HepG2 (cell line): ENCODE results near the gene APC2. TPM values are rescaled to one million over a fixed set of nuclear protein-coding genes. Genes with fewer than 3 reads are reported as not detected.

Experiments
- polyA plus RNA-seq, 8 experiments: library from polyadenylated mRNA; depleted of rRNA in 3 of 8; stranded (reverse) in 7 of 8; unstranded in 1 of 8; fragments of >200 nt; fragmentation: Illumina TruSeq in 4 of 8; extraction: Trizol in 4 of 8; gene quantifications; 2 replicates each; pipeline versions ENCODE4 v1.2.1 to v1.2.3, GENCODE V29; 2011 to 2016; ENCODE audit warnings: low read depth in 4 of 8, missing spikeins in 1 of 8, mixed read lengths in 1 of 8; ENCODE audit not compliant: insufficient read depth in 1 of 8
- total RNA-seq, 5 experiments: library from RNA; depleted of rRNA; stranded (reverse); fragments of >200 nt; fragmentation: Illumina TruSeq; extraction: Trizol; gene quantifications; 2 replicates each; pipeline ENCODE4 v1.2.3, GENCODE V29; 2016; ENCODE audit warnings: low read depth in 1 of 5

APC2 gene
- total and polyA plus RNA-seq, 2 of the 13 experiments (the other 11 are each of a cell fraction or from before 2014, with no cell fraction given), result 0.08 to 0.22 TPM

Other genes with a start within 250 kb of the APC2 start
- gene STK11, start 244.3 kb upstream of the APC2 start, total RNA-seq (2016; rRNA removed; fragmentation: Illumina TruSeq; extraction: Trizol), result 28.4 and 43.6 TPM in 2 replicates
- 27.5 and 40.8 TPM in 2 replicates for gene STK11, start 244.3 kb upstream of the APC2 start, polyA plus RNA-seq (2011; rRNA removed)
- gene CBARP, start 212.1 kb upstream of the APC2 start, total RNA-seq (2016; rRNA removed; fragmentation: Illumina TruSeq; extraction: Trizol), result 0.27 and 1.2 TPM in 2 replicates
- gene CBARP, start 212.1 kb upstream of the APC2 start, polyA plus RNA-seq (2011; rRNA removed), result 1.4 and 2.8 TPM in 2 replicates
- 78.7 and 88.0 TPM in 2 replicates for gene ATP5F1D, start 208.4 kb upstream of the APC2 start, total RNA-seq (2016; rRNA removed; fragmentation: Illumina TruSeq; extraction: Trizol)
- 39.4 and 49.3 TPM in 2 replicates for gene ATP5F1D, start 208.4 kb upstream of the APC2 start, polyA plus RNA-seq (2011; rRNA removed)
- 8.4 and 10.7 TPM in 2 replicates for gene MIDN, start 201.5 kb upstream of the APC2 start, total RNA-seq (2016; rRNA removed; fragmentation: Illumina TruSeq; extraction: Trizol)
- 18.0 and 19.6 TPM in 2 replicates for gene MIDN, start 201.5 kb upstream of the APC2 start, polyA plus RNA-seq (2011; rRNA removed)
- gene CIRBP, start 180.8 kb upstream of the APC2 start, total RNA-seq (2016; rRNA removed; fragmentation: Illumina TruSeq; extraction: Trizol), result 133 and 135 TPM in 2 replicates
- 140 and 177 TPM in 2 replicates for gene CIRBP, start 180.8 kb upstream of the APC2 start, polyA plus RNA-seq (2011; rRNA removed)
- 21.9 and 31.3 TPM in 2 replicates for gene FAM174C, start 174.6 kb upstream of the APC2 start, total RNA-seq (2016; rRNA removed; fragmentation: Illumina TruSeq; extraction: Trizol)
- 19.5 and 21.2 TPM in 2 replicates for gene FAM174C, start 174.6 kb upstream of the APC2 start, polyA plus RNA-seq (2011; rRNA removed)
- gene EFNA2, start 164.2 kb upstream of the APC2 start, total RNA-seq (2016; rRNA removed; fragmentation: Illumina TruSeq; extraction: Trizol), result 4.3 and 9.9 TPM in 2 replicates
- 6.0 and 11.1 TPM in 2 replicates for gene EFNA2, start 164.2 kb upstream of the APC2 start, polyA plus RNA-seq (2011; rRNA removed)
- 41.9 and 66.9 TPM in 2 replicates for gene NDUFS7, start 66.2 kb upstream of the APC2 start, total RNA-seq (2016; rRNA removed; fragmentation: Illumina TruSeq; extraction: Trizol)
- gene NDUFS7, start 66.2 kb upstream of the APC2 start, polyA plus RNA-seq (2011; rRNA removed), result 34.3 and 39.2 TPM in 2 replicates
- 113 and 124 TPM in 2 replicates for gene GAMT, start 48.6 kb upstream of the APC2 start, total RNA-seq (2016; rRNA removed; fragmentation: Illumina TruSeq; extraction: Trizol)
- 115 and 120 TPM in 2 replicates for gene GAMT, start 48.6 kb upstream of the APC2 start, polyA plus RNA-seq (2011; rRNA removed)
- 50.5 and 79.2 TPM in 2 replicates for gene DAZAP1, start 42.5 kb upstream of the APC2 start, total RNA-seq (2016; rRNA removed; fragmentation: Illumina TruSeq; extraction: Trizol)
- 58.7 and 63.3 TPM in 2 replicates for gene DAZAP1, start 42.5 kb upstream of the APC2 start, polyA plus RNA-seq (2011; rRNA removed)
- gene RPS15, start 11.7 kb upstream of the APC2 start, total RNA-seq (2016; rRNA removed; fragmentation: Illumina TruSeq; extraction: Trizol), result 695 and 780 TPM in 2 replicates
- gene RPS15, start 11.7 kb upstream of the APC2 start, polyA plus RNA-seq (2011; rRNA removed), result 1,411 and 1,504 TPM in 2 replicates
- 32.3 and 32.4 TPM in 2 replicates for gene C19orf25, start 29.1 kb downstream of the APC2 start, total RNA-seq (2016; rRNA removed; fragmentation: Illumina TruSeq; extraction: Trizol)
- gene C19orf25, start 29.1 kb downstream of the APC2 start, polyA plus RNA-seq (2011; rRNA removed), result 14.2 and 19.5 TPM in 2 replicates
- 0.52 and 2.0 TPM in 2 replicates for gene PCSK4, start 40.2 kb downstream of the APC2 start, total RNA-seq (2016; rRNA removed; fragmentation: Illumina TruSeq; extraction: Trizol)
- 2.7 and 3.1 TPM in 2 replicates for gene PCSK4, start 40.2 kb downstream of the APC2 start, polyA plus RNA-seq (2011; rRNA removed)
- 15.6 and 28.8 TPM in 2 replicates for gene REEP6, start 41.1 kb downstream of the APC2 start, total RNA-seq (2016; rRNA removed; fragmentation: Illumina TruSeq; extraction: Trizol)
- gene REEP6, start 41.1 kb downstream of the APC2 start, polyA plus RNA-seq (2011; rRNA removed), result 10.0 and 17.3 TPM in 2 replicates
- 0.24 and 0.60 TPM in 2 replicates for gene ADAMTSL5, start 62.9 kb downstream of the APC2 start, total RNA-seq (2016; rRNA removed; fragmentation: Illumina TruSeq; extraction: Trizol)
- 2.7 and 3.8 TPM in 2 replicates for gene ADAMTSL5, start 62.9 kb downstream of the APC2 start, polyA plus RNA-seq (2011; rRNA removed)
- not detected in 2 replicates for gene PLK5, start 74.0 kb downstream of the APC2 start, total RNA-seq (2016; rRNA removed; fragmentation: Illumina TruSeq; extraction: Trizol)
- not detected in 2 replicates for gene PLK5, start 74.0 kb downstream of the APC2 start, polyA plus RNA-seq (2011; rRNA removed)
- 10.2 and 17.1 TPM in 2 replicates for gene MEX3D, start 118.2 kb downstream of the APC2 start, total RNA-seq (2016; rRNA removed; fragmentation: Illumina TruSeq; extraction: Trizol)
- 3.6 and 5.8 TPM in 2 replicates for gene MEX3D, start 118.2 kb downstream of the APC2 start, polyA plus RNA-seq (2011; rRNA removed)
- gene MBD3, start 142.7 kb downstream of the APC2 start, total RNA-seq (2016; rRNA removed; fragmentation: Illumina TruSeq; extraction: Trizol), result 58.9 and 76.9 TPM in 2 replicates
- gene MBD3, start 142.7 kb downstream of the APC2 start, polyA plus RNA-seq (2011; rRNA removed), result 21.2 and 32.4 TPM in 2 replicates
- gene UQCR11, start 155.3 kb downstream of the APC2 start, total RNA-seq (2016; rRNA removed; fragmentation: Illumina TruSeq; extraction: Trizol), result 214 and 216 TPM in 2 replicates
- 111 and 125 TPM in 2 replicates for gene UQCR11, start 155.3 kb downstream of the APC2 start, polyA plus RNA-seq (2011; rRNA removed)
- gene TCF3, start 202.5 kb downstream of the APC2 start, total RNA-seq (2016; rRNA removed; fragmentation: Illumina TruSeq; extraction: Trizol), result 38.0 and 53.2 TPM in 2 replicates
- gene TCF3, start 202.5 kb downstream of the APC2 start, polyA plus RNA-seq (2011; rRNA removed), result 51.4 and 52.0 TPM in 2 replicates